Cerebellar cortex (tissue), 1 donor: ENCODE data around the gene PKD2L2.
"Not testable (repeated sequence)": the region's sequence is repeated elsewhere in the genome, so short reads cannot be mapped to it uniquely, and the experiment has no call there.

ENCODE experiments used
- DNase-seq: peaks from one replicate; pipeline ENCODE4 v3.0.0-alpha.2; 2015; ENCODE audit warnings: low spot score

PKD2L2 gene

GRCh38 chr5:137888863-137889759 is at the start of gene PKD2L2:
Gene PKD2L2 (plus strand): TSS chr5:137889457. CDS start chr5:137889492, 35 bp downstream.
- peak; percentile 83 for DNase-seq

- no peak for DNase-seq
Observed at GRCh38 chr5:137842296-137842695, 47.0 kb upstream of the PKD2L2 start.

DNA sequence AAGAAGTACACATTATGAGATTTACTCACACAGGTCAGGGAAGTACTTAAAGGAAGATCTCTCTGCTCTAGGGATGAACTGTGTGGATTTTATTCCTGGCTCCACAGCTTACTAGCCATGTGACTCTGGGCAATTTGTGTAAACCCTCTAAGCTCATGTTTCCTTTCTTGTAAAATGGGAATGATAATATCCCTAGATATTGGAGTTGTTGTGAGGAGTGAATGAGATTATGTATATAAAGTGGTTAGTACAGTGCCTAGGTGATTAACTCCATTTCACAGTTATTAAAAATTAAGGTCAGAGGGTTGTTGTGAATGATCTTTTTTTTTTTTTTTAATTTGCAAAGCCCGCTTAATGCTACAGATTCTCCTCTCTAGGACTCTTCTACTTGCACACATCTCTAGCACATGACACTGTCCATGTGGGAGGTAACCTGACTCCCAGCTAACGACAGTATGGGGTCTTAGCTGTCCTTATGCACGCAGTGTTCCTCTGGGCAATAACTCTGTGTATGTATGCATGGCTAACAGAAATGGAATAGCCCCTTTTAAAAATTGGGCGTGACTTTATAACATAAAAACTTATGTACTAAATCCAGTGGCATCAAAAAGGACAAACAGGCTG is 45.5 kb upstream of the PKD2L2 start:
- DNase-seq: no peak

DNA sequence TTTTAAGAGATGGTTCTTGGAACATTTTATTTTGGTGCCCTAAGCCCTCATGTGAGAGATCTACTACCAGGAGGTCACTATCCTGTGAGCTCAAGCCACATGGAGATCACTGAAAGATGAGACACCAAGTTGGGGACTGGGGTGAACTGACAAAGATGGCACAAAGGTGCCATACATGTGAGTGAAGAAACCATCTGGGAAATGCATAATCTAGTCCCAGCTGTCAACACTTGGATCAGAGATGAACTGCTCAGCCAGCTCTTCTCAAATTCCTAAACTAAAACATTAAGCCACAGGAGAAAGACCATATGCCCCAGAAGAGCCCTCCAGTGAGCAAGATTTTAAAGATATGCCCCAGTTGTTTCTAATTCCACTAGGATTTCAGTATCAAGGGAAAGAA is 43.8 kb upstream of the PKD2L2 start:
- no peak for DNase-seq

- DNase-seq: no peak
Observed at GRCh38 chr5:137847687-137848086, 41.6 kb upstream of the PKD2L2 start.

DNA sequence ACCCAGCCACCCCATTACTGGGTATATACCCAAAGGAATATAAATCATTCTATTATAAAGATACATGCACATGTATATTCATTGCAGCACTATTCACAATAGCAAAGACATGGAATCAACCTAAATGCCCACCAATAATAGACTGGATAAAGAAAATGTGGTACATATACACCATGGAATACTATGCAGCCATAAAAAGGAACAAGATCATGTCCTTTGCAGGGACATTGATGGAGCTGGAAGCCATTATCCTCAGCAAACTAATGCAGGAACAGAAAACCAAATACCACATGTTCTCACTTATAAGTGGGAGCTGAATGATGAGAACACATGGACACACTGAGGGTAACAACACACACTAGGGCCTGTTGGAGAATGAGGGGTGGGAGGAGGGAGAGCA is 36.1 kb upstream of the PKD2L2 start:
- not testable (repeated sequence) for DNase-seq

- no peak for DNase-seq
Observed at GRCh38 chr5:137856201-137856600, 33.1 kb upstream of the PKD2L2 start.

- no peak for DNase-seq
Observed at GRCh38 chr5:137856916-137857862, 32.1 kb upstream of the PKD2L2 start.

DNA sequence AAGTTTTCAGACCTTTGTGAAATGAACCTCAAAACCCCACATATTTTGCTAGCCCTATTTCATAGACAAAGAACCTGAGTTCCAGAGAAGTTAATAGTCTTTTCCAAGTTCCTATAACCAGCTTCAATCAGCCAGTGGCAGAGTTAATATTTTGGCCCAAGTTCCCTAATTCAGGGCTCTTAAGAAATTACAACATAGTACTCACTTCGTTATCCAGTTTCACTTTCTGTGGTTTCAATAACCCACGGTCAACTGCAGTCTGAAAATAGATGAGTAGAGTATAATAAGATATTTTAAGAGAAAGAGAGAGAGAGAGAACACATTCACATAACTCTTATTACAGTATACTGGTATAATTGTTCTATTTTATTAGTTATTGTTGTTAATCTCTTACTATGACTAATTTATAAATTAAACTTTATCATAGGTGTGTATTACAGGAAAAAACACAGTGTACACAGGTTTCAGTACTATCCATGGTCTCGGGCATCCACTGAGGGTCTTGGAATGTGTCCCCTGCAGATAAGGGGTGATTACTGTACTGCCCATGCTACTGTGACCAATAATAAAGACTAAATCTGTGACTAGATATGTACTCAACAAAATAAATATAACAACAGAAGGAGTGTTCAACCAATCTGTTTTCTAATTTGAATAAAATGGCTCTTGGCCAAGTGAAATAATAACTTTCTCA is 30.9 kb upstream of the PKD2L2 start:
- no peak for DNase-seq

GRCh38 chr5:137858954-137859353 is 30.3 kb upstream of the PKD2L2 start:
- no peak for DNase-seq

- DNase-seq: no peak
Observed at GRCh38 chr5:137862251-137862650, 27.0 kb upstream of the PKD2L2 start.

GRCh38 chr5:137863653-137864052 is 25.6 kb upstream of the PKD2L2 start:
- DNase-seq: not testable (repeated sequence)

DNA sequence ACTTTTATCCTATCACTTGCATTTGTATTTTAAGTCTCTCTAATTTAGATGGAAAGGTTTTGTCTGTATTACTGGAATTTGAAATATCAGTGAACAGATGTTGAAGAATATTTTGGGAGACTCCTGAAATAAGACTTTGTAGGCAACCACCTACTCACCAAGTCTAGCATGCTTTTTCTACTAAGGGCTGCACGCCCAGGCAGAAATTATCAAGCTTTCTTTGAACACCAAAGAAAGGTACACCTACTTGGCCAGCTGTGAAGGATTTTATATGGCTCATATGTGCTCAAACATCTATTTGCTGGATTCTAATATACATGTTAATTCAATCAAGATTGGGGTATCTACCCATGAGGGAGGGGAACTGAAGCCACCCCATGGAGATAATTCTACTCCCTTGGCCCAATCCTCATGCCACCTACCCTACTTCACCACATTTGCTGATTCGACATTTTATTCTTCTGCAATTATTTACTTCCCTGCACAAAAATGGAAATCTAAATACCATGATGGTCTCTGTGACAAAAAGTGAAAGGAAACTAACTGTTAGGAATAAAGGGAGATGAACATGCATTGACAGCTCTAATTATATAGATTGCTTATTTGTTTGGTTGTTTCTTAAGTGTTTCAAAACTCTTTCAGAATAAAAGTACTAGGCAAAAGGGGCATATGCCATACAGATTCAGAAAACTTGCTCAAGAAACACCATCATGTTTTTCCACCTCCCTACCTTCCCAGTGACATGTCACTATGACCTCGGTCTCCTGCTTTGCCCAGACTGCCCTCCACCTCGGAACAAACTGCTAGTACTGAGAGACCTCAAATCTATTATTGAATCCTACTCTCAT is 22.5 kb upstream of the PKD2L2 start:
- no peak for DNase-seq

- no peak for DNase-seq
Observed at GRCh38 chr5:137867664-137868063, 21.6 kb upstream of the PKD2L2 start, which contains the start of gene MYOT. Gene MYOT (plus strand): TSS chr5:137867860. CDS start chr5:137870652, 2,792 bp downstream.

DNA sequence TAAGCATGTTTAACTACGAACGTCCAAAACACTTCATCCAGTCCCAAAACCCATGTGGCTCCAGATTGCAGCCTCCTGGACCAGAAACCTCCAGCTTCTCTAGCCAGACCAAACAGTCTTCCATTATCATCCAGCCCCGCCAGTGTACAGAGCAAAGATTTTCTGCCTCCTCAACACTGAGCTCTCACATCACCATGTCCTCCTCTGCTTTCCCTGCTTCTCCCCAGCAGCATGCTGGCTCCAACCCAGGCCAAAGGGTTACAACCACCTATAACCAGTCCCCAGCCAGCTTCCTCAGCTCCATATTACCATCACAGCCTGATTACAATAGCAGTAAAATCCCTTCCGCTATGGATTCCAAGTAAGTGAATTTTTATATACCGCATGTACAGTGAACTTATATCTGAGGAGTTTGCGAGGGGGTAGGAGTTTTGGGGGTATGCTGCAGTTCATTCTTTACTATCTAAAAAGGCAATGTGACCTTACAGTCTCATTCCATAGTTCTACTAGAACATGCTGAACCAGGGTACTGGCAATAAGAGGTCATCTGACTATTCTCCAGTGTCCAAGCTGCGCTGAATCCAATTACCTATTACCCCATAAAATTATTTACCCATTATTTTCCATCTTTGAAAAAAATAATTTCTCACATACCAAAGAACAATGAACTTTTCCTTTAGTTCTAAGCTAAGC is 18.5 kb upstream of the PKD2L2 start:
- no peak for DNase-seq

GRCh38 chr5:137871571-137871970 is 17.7 kb upstream of the PKD2L2 start:
- DNase-seq: no peak

DNA sequence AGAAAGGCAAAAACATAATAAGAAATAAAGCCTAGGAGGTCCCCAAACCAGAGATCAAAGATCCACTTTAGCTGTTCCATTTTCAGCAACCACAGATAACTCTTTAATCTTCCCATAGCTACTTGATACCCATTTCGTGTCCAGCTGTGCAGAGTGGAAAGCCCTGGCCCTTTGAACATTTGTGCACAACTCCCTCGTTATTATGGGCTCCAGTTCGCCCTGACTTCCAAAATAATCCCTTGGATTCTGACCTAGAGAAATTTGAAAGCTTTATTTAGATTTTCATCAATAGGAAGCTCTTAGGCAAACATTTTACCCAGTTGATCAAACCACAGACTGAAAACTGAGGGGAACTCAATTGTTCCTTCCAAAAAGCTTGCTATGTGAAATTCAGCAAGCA is 16.8 kb upstream of the PKD2L2 start:
- no peak for DNase-seq

- no peak for DNase-seq
Observed at GRCh38 chr5:137876101-137876500, 13.2 kb upstream of the PKD2L2 start.

GRCh38 chr5:137880313-137880712 is 8.9 kb upstream of the PKD2L2 start:
- DNase-seq: peak; percentile 78

GRCh38 chr5:137887831-137888230 is 1.4 kb upstream of the PKD2L2 start:
- DNase-seq: peak; percentile 45
